Stimulated activated CD8-positive, alpha-beta memory T cell treated with anti-CD3 and anti-CD28 coated beads, Interleukin-4, amount 100 ng/mL, for 48 hours (primary cell): ENCODE data around the gene COQ9.
"Not testable (repeated sequence)": the region's sequence is repeated elsewhere in the genome, so short reads cannot be mapped to it uniquely, and the experiment has no call there.

Experiments
- DNase-seq: peaks from one replicate; pipeline ENCODE4 v3.0.0-alpha.2; 2020

The COQ9 gene

DNA sequence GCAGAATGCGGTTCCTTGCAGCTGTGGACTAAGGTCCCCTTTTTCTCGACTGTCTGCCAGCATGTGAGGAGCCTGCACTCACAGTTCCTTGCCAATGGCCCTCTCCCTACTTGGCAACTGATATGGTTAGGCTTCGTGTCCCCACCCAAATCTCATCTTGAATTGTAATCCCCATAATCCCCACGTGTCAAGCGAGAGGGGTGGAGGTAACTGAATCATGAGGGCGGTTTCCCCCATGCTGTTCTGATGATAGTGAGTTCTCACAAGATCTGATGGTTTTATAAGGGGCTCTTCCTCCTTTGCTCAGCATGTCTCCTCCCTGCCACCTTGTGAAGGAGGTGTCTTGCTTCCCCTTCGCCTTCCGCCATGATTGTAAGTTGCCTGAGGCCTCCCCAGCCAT lies 20.0 kb upstream of the COQ9 start:
- no peak for DNase-seq

- no peak for DNase-seq
Measured at GRCh38 chr16:57427824-57428223, 19.5 kb upstream of the COQ9 start.

DNA sequence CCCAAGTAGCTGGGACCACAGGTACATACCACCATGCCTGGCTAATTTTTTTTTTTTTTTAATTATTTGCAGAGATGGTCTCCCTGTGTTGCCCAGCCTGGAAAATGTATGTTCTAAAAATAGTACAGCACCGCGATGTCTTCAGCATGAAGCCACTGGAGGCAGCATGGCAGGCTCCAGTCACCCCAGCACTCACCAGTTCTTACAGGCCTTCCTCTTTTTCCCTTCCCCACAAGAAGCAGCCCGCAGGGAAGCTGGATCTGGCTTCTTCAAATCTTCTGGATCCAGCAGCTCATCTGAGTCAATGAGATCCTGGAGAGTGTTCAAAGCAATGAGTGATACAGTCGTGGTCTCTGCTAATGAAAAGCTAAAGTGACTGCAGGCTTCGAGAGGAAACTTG lies 16.3 kb upstream of the COQ9 start:
- no peak for DNase-seq

- no peak for DNase-seq
Measured at GRCh38 chr16:57432505-57432904, 14.8 kb upstream of the COQ9 start.

DNA sequence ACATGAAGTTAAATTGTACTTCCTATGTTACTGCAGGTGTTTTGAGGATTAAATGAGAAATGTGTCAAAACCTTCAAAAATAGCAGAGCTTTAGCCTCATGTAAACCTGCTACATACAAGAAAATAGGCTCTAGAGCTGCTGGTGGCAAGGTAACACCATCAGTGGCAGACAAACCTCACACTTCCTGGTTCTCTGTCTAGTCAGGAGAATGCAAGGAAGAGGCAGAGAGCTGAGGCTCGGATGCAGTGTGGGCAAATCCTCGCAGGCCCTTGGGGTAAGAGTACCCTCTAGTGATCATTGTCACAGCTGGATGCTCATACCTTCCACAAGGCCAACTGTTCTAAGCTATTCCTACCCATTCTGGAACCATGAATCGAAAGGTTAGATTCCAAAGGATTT lies 14.3 kb upstream of the COQ9 start:
- no peak for DNase-seq

GRCh38 chr16:57434003-57434402 lies 13.3 kb upstream of the COQ9 start:
- no peak for DNase-seq

GRCh38 chr16:57435838-57436237 lies 11.4 kb upstream of the COQ9 start:
- DNase-seq: no peak

- not testable (repeated sequence) for DNase-seq
Measured at GRCh38 chr16:57439947-57440346, 7.3 kb upstream of the COQ9 start.

- DNase-seq: not testable (repeated sequence)
Measured at GRCh38 chr16:57440551-57440950, 6.7 kb upstream of the COQ9 start.

DNA sequence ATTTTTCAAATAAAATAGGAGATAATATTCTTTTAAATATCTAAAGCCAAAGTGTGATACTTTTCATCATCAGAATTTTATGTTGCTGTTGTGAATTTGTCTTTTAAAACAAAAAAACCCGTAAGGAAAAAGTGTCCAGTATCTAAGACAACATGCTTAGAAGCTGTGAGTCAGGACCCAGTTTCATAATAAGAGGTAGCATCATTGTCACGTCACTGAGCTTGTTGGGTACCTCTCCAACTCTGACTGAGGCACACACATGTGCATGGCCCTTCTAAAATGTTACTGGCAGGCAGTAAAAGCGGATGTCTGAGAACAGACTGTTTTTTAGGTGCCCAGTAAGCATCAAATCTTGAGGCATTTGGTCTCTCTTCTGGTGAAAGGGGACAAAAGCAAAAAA lies 2.6 kb upstream of the COQ9 start:
- no peak for DNase-seq

DNA sequence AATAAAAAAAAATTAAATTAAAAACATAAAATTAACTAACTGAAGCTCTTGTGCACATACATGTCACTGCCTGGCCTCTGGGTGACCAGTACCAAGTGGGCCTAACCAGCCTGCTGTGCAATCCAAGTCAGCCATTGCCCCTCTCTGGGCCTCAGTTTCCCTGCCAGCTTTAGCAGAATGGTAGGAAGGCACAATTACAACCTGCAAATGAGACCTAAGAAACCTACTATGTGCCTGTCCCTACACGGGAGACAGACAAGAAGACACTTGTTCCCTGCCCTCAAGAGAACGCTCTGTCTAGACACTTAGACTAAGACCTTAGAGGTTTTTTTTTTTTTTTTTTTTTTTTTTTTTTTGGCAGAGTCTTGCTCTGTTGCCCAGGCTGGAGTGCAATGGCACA lies 1.8 kb upstream of the COQ9 start:
- no peak for DNase-seq

DNA sequence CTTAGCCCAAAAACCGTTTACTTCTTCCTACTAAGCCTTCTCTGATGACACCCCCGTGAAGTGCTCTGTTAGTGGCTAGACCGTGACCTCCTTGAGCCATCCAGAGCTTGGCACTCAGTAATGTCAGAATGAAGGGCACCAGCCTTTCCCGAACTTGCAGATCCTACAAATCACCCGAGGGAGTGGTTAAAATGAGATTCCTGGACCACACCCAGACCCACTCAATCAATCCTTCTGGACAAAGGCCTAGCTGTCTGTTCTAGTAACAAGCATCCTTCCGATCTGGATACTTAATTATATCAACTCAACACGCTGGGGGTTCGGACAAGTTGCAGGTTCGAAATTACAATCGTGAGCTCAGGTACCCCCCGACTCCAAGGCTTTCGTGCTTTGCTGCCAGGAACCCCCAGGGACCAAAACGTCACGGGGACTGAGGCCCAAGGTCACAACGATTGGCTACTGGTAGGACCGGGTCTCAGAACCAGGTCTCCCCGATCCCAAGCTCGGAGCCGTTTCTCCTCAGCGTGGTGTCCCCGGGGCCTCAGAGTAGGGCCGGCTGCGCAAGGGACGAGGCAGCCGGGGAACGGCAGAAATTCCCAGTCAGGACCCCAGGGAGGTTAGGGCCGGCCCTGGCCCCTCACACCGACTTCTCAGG lies 621 bp upstream of the COQ9 start:
- peak; percentile 47 for DNase-seq

DNA sequence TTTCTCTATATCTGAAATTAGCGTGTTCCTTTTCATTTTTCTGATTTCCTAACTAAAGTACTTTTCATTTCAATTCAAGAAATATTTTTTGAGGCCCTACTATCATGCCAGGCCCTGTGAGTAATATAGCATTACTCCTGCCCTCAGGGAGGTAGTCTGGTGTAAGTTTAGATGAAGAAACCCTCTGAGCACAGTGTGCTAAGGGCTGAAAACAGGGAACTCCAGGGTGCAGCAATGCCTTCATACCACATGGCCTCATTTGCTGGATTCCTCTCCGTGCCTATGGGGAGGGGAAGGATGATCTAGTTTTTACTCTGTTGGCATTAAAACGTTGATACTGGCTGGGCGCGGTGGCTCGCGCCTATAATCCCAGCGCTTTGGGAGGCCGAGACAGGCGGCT lies 4.7 kb downstream of the COQ9 start:
- no peak for DNase-seq

- DNase-seq: peak; percentile 96
Measured at GRCh38 chr16:57462209-57462977, 15.1 kb downstream of the COQ9 start, which contains the start of gene POLR2C. POLR2C (plus strand) TSS chr16:57462679; CDS start chr16:57462725, 46 bp downstream.

- DNase-seq: no peak
Measured at GRCh38 chr16:57462978-57463362, 15.7 kb downstream of the COQ9 start.

DNA sequence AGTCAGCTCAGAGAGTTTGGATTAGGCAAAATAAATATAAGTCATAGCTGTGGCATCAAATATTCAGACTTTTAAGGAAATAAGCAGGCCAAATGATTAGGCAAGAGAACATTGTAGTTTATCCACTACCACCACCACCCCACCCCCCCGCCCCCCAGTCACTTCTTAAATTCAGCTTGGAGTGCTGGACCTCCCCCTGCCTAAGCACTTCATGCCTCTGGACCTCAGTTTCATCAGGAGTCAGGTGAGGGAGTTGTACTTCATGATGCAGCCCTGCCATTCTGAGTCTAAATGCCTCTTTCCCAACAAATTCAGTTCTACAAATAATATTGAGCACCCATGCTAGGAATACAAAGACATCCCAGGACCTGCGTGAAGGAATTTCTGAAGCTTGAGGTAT lies 17.2 kb downstream of the COQ9 start:
- DNase-seq: no peak

DNA sequence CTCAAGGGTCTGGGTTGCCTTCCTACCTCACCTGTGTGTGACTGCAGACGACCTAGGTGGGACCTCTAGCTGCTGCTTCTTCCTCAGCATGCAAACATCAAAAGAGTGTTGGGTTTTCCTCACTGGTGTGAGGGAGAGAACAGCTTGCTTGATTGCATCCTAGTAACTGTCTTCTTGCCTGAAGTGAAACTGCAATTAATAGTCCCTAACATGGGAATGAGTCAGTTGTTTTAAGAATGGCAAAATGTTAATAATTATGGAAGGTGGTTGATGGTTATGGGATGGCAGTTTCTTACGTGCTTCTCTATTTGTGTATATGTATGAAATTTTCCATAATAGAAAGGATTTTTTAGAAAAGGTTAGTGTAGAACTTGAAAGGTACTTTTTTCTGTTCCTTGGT lies 21.1 kb downstream of the COQ9 start:
- DNase-seq: no peak

- DNase-seq: peak; percentile 6
Measured at GRCh38 chr16:57469046-57469445, 21.8 kb downstream of the COQ9 start.

GRCh38 chr16:57469917-57470470 lies 22.7 kb downstream of the COQ9 start:
- peak; percentile 16 for DNase-seq

GRCh38 chr16:57470711-57471110 lies 23.4 kb downstream of the COQ9 start:
- peak; percentile 10 for DNase-seq

DNA sequence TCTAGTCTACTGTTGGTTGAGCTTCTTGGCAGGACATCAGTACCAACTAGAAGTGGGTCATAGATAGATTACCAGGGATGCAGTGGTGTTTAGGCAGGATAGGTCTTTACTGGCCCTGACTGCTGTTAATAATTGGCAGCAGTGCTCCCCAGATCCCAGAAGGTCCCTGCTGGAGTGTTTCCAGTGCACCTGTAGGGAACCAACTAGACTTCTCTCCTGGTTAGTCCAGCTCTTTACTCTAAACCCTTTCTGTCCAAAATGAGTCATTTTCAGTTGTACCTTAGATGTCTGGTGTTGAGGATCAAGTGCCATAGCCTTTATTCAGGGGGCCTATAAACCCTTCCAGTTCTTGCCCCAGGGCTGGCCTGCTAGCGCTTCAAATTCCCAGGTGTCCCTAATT lies 23.9 kb downstream of the COQ9 start:
- no peak for DNase-seq

- peak; percentile 11 for DNase-seq
Measured at GRCh38 chr16:57471852-57472664, 24.8 kb downstream of the COQ9 start.

DNA sequence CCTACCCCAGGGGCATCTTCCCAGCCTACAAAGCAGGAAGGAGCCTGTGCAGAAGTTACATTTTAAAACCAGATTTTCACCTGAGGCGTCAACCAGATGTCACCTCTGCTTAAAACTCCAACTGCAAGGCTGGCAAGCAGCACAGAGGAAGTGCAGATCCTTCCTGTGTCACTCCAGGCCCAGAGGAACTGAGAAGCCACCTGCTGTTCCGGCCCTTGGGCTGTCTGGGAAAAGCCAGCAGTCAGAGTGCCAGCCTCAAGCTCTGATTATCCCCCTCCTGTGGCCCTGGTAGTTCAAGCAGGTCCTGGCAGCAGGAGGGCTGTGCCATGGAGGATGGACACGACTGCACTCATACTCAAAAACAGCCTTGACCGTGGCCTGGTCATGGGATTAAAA lies 25.4 kb downstream of the COQ9 start:
- peak; percentile 22 for DNase-seq
